Fibroblast of lung (primary cell): ENCODE data around the gene MAGEF1.

ENCODE experiments used
- EZH2 ChIP-seq: IDR thresholded peaks from 2 replicates; pipeline ENCODE4 v1.5.1; 2012; ENCODE audit warnings: low read length, control low read depth, mild to moderate bottlenecking; ENCODE audit errors: missing control alignments
- TF ChIP-seq, protein P1 (sequence below), 2 donors: IDR thresholded peaks in 1 of 2; conservative IDR thresholded peaks in 1 of 2; 1 replicate in 1 of 2; 2 replicates in 1 of 2; pipeline ENCODE4 v1.5.1; 2011 to 2012; ENCODE audit warnings: low read length in 2 of 2, control low read depth in 1 of 2, inconsistent platforms in 1 of 2, low read depth in 1 of 2, mild to moderate bottlenecking in 1 of 2

- TF ChIP-seq, protein P1, sequence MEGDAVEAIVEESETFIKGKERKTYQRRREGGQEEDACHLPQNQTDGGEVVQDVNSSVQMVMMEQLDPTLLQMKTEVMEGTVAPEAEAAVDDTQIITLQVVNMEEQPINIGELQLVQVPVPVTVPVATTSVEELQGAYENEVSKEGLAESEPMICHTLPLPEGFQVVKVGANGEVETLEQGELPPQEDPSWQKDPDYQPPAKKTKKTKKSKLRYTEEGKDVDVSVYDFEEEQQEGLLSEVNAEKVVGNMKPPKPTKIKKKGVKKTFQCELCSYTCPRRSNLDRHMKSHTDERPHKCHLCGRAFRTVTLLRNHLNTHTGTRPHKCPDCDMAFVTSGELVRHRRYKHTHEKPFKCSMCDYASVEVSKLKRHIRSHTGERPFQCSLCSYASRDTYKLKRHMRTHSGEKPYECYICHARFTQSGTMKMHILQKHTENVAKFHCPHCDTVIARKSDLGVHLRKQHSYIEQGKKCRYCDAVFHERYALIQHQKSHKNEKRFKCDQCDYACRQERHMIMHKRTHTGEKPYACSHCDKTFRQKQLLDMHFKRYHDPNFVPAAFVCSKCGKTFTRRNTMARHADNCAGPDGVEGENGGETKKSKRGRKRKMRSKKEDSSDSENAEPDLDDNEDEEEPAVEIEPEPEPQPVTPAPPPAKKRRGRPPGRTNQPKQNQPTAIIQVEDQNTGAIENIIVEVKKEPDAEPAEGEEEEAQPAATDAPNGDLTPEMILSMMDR (conservative IDR thresholded peaks at IDR 0.05 in 1 of 2, IDR thresholded peaks at IDR 0.05 in 1 of 2; ENCODE audit: low read depth in 1 of 2, low read length in 2 of 2), result no peak
- no peak for TF ChIP-seq EZH2
These were observed 49.4 kb upstream of the MAGEF1 start for GRCh38 chr3:184761075-184761841.
